HepG2 (cell line): ENCODE results near the gene SPATA33. TPM values are rescaled to one million over a fixed set of nuclear protein-coding genes. Genes with fewer than 3 reads are reported as not detected.

ENCODE experiments used
- HNRNPH1 ChIP-seq: fragments of 200-400 bp; formaldehyde crosslinking; optimal IDR thresholded peaks from 2 replicates; pipeline ENCODE3; 2017; ENCODE audit warnings: mild to moderate bottlenecking, low read depth, low read length
- IKZF1 ChIP-seq: fragments of 450-650 bp; IDR thresholded peaks from 2 replicates; pipeline ENCODE4 v1.7.1; 2016
- NFATC3 ChIP-seq: sonication (generic); formaldehyde crosslinking; IDR thresholded peaks from 2 replicates; pipeline ENCODE4 v1.5.1; 2020; ENCODE audit warnings: mild to moderate bottlenecking, missing genetic modification reagents
- PRPF4 ChIP-seq: fragments of 200-400 bp; formaldehyde crosslinking; IDR thresholded peaks from 2 replicates; pipeline ENCODE4 v1.6.1; 2016; ENCODE audit warnings: low read length, low read depth; ENCODE audit not compliant: poor library complexity, severe bottlenecking
- RBFOX2 ChIP-seq: fragments of 200-400 bp; formaldehyde crosslinking; IDR thresholded peaks from 2 replicates; pipeline ENCODE4 v1.6.1; 2017; ENCODE audit warnings: low read depth, mild to moderate bottlenecking, low read length
- SALL1 ChIP-seq: sonication (generic); formaldehyde crosslinking; IDR thresholded peaks from 2 replicates; pipeline ENCODE4 v1.8.0; 2022; ENCODE audit warnings: mild to moderate bottlenecking, missing genetic modification reagents
- SOX13 ChIP-seq, 3 experiments: fragments of 450-650 bp in 1 of 3; sonication (generic) in 1 of 3; formaldehyde crosslinking in 1 of 3; IDR thresholded peaks in 2 of 3; conservative IDR thresholded peaks in 1 of 3; 2 replicates each; pipeline versions ENCODE4 v1.5.0 to v1.6.1; 2016 to 2020; ENCODE audit warnings: antibody characterized with exemption in 1 of 3, mild to moderate bottlenecking in 1 of 3, missing compliant biosample characterization in 1 of 3, missing genetic modification reagents in 1 of 3, moderate library complexity in 1 of 3
- TOE1 ChIP-seq: sonication (generic); formaldehyde crosslinking; IDR thresholded peaks from 2 replicates; pipeline ENCODE4 v1.4.0; 2020; ENCODE audit warnings: mild to moderate bottlenecking, missing genetic modification reagents
- ZMAT3 ChIP-seq: sonication (generic); formaldehyde crosslinking; conservative IDR thresholded peaks from 2 replicates; pipeline ENCODE4 v1.7.0; 2021; ENCODE audit warnings: missing genetic modification reagents
- ZNF574 ChIP-seq: sonication (generic); formaldehyde crosslinking; IDR thresholded peaks from 2 replicates; pipeline ENCODE4 v1.4.0; 2020; ENCODE audit warnings: missing genetic modification reagents
- ZNF614 ChIP-seq: IDR thresholded peaks from 2 replicates; pipeline ENCODE4 v1.6.1; 2018; ENCODE audit warnings: missing biosample characterization, missing genetic modification reagents, inconsistent platforms, borderline replicate concordance
- ZNF704 ChIP-seq: sonication (generic); formaldehyde crosslinking; IDR thresholded peaks from 2 replicates; pipeline ENCODE4 v1.8.1; 2023; ENCODE audit warnings: mild to moderate bottlenecking, inconsistent platforms, moderate library complexity, missing genetic modification reagents, borderline replicate concordance
- ZNF713 ChIP-seq: sonication (generic); formaldehyde crosslinking; IDR thresholded peaks from 2 replicates; pipeline ENCODE4 v1.4.0; 2020; ENCODE audit warnings: mild to moderate bottlenecking, missing genetic modification reagents
- ZNF788 ChIP-seq: sonication (generic); formaldehyde crosslinking; IDR thresholded peaks from 2 replicates; pipeline ENCODE4 v1.5.0; 2020; ENCODE audit warnings: mild to moderate bottlenecking, missing genetic modification reagents, borderline replicate concordance
- ZNF891 ChIP-seq: sonication (generic); formaldehyde crosslinking; IDR thresholded peaks from 2 replicates; pipeline ENCODE4 v1.5.0; 2020; ENCODE audit warnings: mild to moderate bottlenecking, missing genetic modification reagents
- polyA plus RNA-seq, 8 experiments: library from polyadenylated mRNA; depleted of rRNA in 3 of 8; stranded (reverse) in 7 of 8; unstranded in 1 of 8; fragments of >200 nt; fragmentation: Illumina TruSeq in 4 of 8; extraction: Trizol in 4 of 8; gene quantifications; 2 replicates each; pipeline versions ENCODE4 v1.2.1 to v1.2.3, GENCODE V29; 2011 to 2016; ENCODE audit warnings: low read depth in 4 of 8, missing spikeins in 1 of 8, mixed read lengths in 1 of 8; ENCODE audit not compliant: insufficient read depth in 1 of 8
- total RNA-seq, 5 experiments: library from RNA; depleted of rRNA; stranded (reverse); fragments of >200 nt; fragmentation: Illumina TruSeq; extraction: Trizol; gene quantifications; 2 replicates each; pipeline ENCODE4 v1.2.3, GENCODE V29; 2016; ENCODE audit warnings: low read depth in 1 of 5
- TF ChIP-seq, protein P1 (sequence below): sonication (generic); formaldehyde crosslinking; conservative IDR thresholded peaks from 2 replicates; pipeline ENCODE4 v1.8.0; 2022; ENCODE audit warnings: missing genetic modification reagents
- TF ChIP-seq, protein P2 (sequence below): IDR thresholded peaks from 2 replicates; pipeline ENCODE4 v1.6.1; 2016; ENCODE audit warnings: missing genetic modification reagents, missing compliant biosample characterization

Gene SPATA33
- total and polyA plus RNA-seq, 2 of the 13 experiments (the other 11 are each of a cell fraction or from before 2014, with no cell fraction given) = 5.7 to 11.0 TPM

DNA sequence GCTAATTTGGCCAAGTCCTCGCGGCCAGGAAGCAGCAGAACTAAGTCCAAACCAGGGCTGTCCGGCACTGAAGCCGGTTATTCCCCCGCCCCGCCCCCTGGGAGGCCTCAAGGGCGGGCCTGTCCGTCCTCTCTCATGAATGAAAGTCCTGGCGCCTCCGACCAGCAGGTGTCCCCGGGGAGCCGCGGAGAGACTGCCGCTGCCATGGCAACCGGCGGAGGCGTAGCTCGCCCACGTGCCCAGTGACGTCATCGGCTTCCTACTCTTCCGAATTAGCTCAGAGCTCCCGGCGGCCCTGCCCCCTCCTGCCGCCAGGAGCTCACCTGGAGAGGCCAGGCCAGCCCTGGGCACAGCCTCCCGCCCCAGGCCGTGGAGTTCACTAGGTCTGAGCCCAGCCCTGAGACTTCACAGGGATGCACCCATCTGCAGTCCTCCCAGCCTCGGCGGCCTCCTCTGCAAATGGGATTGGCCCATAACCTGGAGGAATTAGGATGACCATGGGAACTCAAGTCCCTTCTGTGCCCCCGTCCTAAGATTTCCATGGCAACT lies 42.5 kb downstream of the SPATA33 start (continued):
- TF ChIP-seq ZNF574 = no peak; the same call in 1 of the 2 replicates
- peak; percentile 86 for TF ChIP-seq ZMAT3 (CRISPR knock-in tag)
- TF ChIP-seq ZNF713 = no peak
- 0 out of 2 replicates have a peak, but pooled peaks have one; percentile 1 for TF ChIP-seq ZNF704 (CRISPR knock-in tag)
- no peak for TF ChIP-seq IKZF1
- no peak for TF ChIP-seq NFATC3
- peak; percentile 63; the same call in 1 of the 2 replicates for TF ChIP-seq ZNF614 (CRISPR knock-in tag)
- no peak for TF ChIP-seq TOE1 (CRISPR knock-in tag)
- TF ChIP-seq PRPF4 = no peak
- TF ChIP-seq ZNF891 = no peak
- TF ChIP-seq SOX13 (IDR thresholded peaks at IDR 0.05) = no peak
- TF ChIP-seq SOX13 (CRISPR knock-in tag; conservative IDR thresholded peaks at IDR 0.05 in 1 of 2, IDR thresholded peaks at IDR 0.05 in 1 of 2) = 0 out of 4 replicates have a peak, but pooled peaks of 1 of the 2 experiments have one; percentile 45
- TF ChIP-seq, protein P1, sequence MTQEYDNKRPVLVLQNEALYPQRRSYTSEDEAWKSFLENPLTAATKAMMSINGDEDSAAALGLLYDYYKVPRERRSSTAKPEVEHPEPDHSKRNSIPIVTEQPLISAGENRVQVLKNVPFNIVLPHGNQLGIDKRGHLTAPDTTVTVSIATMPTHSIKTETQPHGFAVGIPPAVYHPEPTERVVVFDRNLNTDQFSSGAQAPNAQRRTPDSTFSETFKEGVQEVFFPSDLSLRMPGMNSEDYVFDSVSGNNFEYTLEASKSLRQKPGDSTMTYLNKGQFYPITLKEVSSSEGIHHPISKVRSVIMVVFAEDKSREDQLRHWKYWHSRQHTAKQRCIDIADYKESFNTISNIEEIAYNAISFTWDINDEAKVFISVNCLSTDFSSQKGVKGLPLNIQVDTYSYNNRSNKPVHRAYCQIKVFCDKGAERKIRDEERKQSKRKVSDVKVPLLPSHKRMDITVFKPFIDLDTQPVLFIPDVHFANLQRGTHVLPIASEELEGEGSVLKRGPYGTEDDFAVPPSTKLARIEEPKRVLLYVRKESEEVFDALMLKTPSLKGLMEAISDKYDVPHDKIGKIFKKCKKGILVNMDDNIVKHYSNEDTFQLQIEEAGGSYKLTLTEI (CRISPR knock-in tag) = no peak
- peak; percentile 69; the same call in 1 of the 2 replicates for TF ChIP-seq ZNF788
- peak; percentile 75 for TF ChIP-seq SALL1 (CRISPR knock-in tag)
- TF ChIP-seq HNRNPH1 = no peak
- no peak; the same call in 1 of the 2 replicates for TF ChIP-seq RBFOX2
- TF ChIP-seq, protein P2, sequence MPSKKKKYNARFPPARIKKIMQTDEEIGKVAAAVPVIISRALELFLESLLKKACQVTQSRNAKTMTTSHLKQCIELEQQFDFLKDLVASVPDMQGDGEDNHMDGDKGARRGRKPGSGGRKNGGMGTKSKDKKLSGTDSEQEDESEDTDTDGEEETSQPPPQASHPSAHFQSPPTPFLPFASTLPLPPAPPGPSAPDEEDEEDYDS (CRISPR knock-in tag) = peak; percentile 77
